ENCODE data around the gene SYNE1. TPM values are rescaled to one million over a fixed set of nuclear protein-coding genes. Genes with fewer than 3 reads are reported as not detected.

Gene SYNE1
- polyA plus RNA-seq, 1 experiment: 35.7 TPM

DNA sequence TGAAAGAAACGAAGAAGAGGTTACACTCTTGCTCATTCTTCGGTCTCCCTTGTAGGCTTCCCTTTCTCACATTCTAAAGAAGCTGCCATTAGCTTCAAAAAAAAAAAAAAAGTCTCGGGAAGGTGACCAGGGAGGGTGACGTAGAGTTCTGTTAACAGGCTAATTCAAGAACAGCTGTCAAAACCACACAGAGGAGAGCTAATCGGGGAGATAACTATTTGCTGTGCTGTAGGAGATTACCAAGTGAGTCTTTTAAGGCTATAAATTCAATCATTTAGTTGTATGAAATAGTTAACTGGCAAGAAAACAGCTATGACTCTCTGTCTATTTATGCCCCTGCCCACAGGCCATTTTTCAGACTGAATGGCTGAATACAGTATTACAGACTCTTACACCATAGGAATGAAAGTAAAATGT, 256.8 kb downstream of the SYNE1 start:
- no peaks in the 10 kb centered on the region for H3K9me3 ChIP-seq (ENCODE audit: control insufficient read depth, insufficient read depth, low read length)
- POLR2A ChIA-PET: interaction anchor here (0.6 to 1.8 kb wide), 3 partner anchors 79 to 176 kb away, joined by 3 to 7 read pairs (median 5); no protein-coding TSS in a partner anchor

DNA sequence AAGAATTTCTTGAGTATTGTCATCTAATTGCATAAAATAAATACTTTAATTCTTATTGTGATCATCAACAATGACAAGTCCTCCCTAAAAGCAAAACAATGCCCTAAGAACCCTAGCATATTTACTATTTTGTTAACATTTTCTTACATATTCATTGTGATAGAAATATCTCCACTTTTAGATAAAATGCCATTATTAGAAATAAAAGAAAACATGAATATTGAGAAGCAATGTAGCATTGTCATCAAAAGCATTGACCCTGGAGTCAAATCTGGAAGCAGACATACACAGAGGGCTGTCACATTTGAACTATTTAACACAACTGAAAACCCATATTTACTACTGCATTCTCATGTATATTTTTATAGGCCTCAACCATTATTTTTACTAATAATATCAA, 257.7 kb downstream of the SYNE1 start:
- ChIA-PET POLR2A (no interaction called here), CTCF (interaction anchor here (2.7 kb wide), 1 partner anchor 41 kb away, joined by 9 read pairs; no protein-coding TSS in a partner anchor)
- H3K9me3 ChIP-seq (ENCODE audit: control insufficient read depth, insufficient read depth, low read length): no peaks in the 10 kb centered on the region
- peak overlapping the region; percentile 71 for H3K4me3 ChIP-seq (ENCODE audit: low read depth, low read length)
- no peak overlapping the region for H3K27ac ChIP-seq (ENCODE audit: low read depth, low read length)
- DNase-seq (ENCODE audit: low read depth, low spot score): no peak
- H3K27me3 ChIP-seq (ENCODE audit: control insufficient read depth, insufficient read depth, low read length): no peaks in the 10 kb centered on the region
- TF ChIP-seq, protein P1, sequence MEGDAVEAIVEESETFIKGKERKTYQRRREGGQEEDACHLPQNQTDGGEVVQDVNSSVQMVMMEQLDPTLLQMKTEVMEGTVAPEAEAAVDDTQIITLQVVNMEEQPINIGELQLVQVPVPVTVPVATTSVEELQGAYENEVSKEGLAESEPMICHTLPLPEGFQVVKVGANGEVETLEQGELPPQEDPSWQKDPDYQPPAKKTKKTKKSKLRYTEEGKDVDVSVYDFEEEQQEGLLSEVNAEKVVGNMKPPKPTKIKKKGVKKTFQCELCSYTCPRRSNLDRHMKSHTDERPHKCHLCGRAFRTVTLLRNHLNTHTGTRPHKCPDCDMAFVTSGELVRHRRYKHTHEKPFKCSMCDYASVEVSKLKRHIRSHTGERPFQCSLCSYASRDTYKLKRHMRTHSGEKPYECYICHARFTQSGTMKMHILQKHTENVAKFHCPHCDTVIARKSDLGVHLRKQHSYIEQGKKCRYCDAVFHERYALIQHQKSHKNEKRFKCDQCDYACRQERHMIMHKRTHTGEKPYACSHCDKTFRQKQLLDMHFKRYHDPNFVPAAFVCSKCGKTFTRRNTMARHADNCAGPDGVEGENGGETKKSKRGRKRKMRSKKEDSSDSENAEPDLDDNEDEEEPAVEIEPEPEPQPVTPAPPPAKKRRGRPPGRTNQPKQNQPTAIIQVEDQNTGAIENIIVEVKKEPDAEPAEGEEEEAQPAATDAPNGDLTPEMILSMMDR (IDR thresholded peaks at IDR 0.05; ENCODE audit: low read depth, low read length): no peak

More for the DNA sequence above, 256.8 kb downstream of the SYNE1 start:
- TF ChIP-seq, protein P1 (IDR thresholded peaks at IDR 0.05; ENCODE audit: low read depth, low read length): no peak
- Histone ChIP-seq H3K4me3 (ENCODE audit: low read depth, low read length) (peak overlapping the region; percentile 71), H3K27ac (ENCODE audit: low read depth, low read length) (peak overlapping the region; percentile 77), H3K27me3 (ENCODE audit: control insufficient read depth, insufficient read depth, low read length) (no peaks in the 10 kb centered on the region)
- peak; percentile 18 for DNase-seq (ENCODE audit: low read depth, low spot score)
- CTCF ChIA-PET: interaction anchor here (0.6 to 1.3 kb wide), 4 partner anchors 42 to 1784 kb away, joined by 3 to 5 read pairs (median 4); no protein-coding TSS in a partner anchor

DNA sequence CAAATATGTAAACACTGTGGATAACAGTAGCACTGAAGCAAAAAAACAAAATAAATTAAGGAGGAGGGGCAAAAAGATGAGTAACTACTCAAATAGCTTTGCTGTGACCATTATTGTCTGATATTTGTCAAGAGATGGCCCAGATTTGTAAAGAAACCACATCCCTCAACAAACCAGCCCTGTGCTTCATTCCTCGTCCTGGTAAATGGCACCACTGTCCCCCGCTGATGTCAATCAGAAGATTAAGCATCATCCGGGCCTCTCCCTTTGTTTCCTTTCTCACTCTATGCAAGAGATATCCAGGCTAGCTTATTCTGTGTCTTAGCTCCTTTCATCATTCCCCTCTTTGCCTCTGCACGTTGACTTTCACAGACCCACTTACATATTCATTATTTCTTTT, 259.0 kb downstream of the SYNE1 start:
- H3K27ac ChIP-seq (ENCODE audit: low read depth, low read length): no peak overlapping the region
- H3K4me3 ChIP-seq (ENCODE audit: low read depth, low read length): peak overlapping the region; percentile 36; the same call in 1 of the 2 replicates
- TF ChIP-seq, protein P1 (IDR thresholded peaks at IDR 0.05; ENCODE audit: low read depth, low read length): no peak
- no peak for DNase-seq (ENCODE audit: low read depth, low spot score)
- no peaks in the 10 kb centered on the region for H3K27me3 ChIP-seq (ENCODE audit: control insufficient read depth, insufficient read depth, low read length)
- ChIA-PET POLR2A (no interaction called here), CTCF (interaction anchor here (1.0 to 2.7 kb wide), 2 partner anchors 40 to 107 kb away, joined by 3 to 9 read pairs; no protein-coding TSS in a partner anchor)
- H3K9me3 ChIP-seq (ENCODE audit: control insufficient read depth, insufficient read depth, low read length): no peaks in the 10 kb centered on the region

DNA sequence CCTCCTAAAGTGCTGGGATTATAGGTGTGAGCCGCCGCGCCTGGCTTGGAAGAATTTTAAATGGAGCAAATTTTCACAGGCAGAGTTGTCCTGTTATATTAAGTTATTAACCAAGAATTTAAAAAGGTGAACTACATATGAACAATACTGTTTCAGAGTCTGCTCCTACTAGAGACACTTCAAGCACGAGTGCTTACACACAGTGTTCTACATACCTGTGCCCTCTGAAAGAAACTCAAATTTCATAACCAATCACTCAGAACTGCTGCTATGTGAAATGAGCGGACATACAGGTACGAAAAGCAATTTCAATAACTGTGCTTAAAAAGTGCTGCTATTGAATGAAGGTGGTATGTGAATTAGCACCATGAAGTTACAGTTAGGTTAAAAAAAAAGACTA, 262.0 kb downstream of the SYNE1 start:
- ChIA-PET CTCF (no interaction called here), POLR2A (no interaction called here)

DNA sequence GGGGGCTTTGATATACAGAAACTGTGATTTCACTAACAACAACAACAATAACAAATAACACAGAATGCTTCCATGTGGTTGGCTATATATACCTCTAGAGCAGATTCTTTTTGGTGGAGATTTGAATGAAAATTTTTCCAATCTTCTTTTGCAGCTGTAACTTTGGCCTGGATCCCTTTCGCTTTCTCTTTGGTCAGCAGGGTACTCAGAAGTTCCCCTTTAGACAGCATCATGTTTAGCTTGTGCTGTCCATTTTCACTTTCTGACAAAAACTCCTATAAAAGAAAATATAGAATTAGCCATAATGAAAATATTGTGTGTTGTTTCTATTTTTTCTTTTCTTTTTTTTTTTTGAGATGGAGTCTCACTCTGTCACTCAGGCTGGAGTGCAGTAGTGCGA, 264.2 kb downstream of the SYNE1 start:
- no peaks in the 10 kb centered on the region for H3K9me3 ChIP-seq (ENCODE audit: control insufficient read depth, insufficient read depth, low read length)
- POLR2A ChIA-PET: no interaction called here
- no peak overlapping the region for H3K4me3 ChIP-seq (ENCODE audit: low read depth, low read length)
- H3K27ac ChIP-seq (ENCODE audit: low read depth, low read length): no peak overlapping the region
- no peaks in the 10 kb centered on the region for H3K27me3 ChIP-seq (ENCODE audit: control insufficient read depth, insufficient read depth, low read length)
- CTCF ChIA-PET: interaction anchor here (0.5 to 1.1 kb wide), 2 partner anchors 34 to 324 kb away, joined by 3 read pairs; no protein-coding TSS in a partner anchor
- no peak for DNase-seq (ENCODE audit: low read depth, low spot score)
- TF ChIP-seq, protein P1 (IDR thresholded peaks at IDR 0.05; ENCODE audit: low read depth, low read length): no peak

More for the DNA sequence above, 262.0 kb downstream of the SYNE1 start:
- no peak for DNase-seq (ENCODE audit: low read depth, low spot score)
- Histone ChIP-seq H3K4me3 (ENCODE audit: low read depth, low read length) (no peak overlapping the region), H3K9me3 (ENCODE audit: control insufficient read depth, insufficient read depth, low read length) (no peaks in the 10 kb centered on the region), H3K27ac (ENCODE audit: low read depth, low read length) (no peak overlapping the region), H3K27me3 (ENCODE audit: control insufficient read depth, insufficient read depth, low read length) (no peaks in the 10 kb centered on the region)
- TF ChIP-seq, protein P1 (IDR thresholded peaks at IDR 0.05; ENCODE audit: low read depth, low read length): no peak
